HCT116 (cell line): ENCODE results near the gene ZFP92. TPM values are rescaled to one million over a fixed set of nuclear protein-coding genes. Genes with fewer than 3 reads are reported as not detected.

Experiments used
- ATAC-seq: fragments of 200-7000 bp; cut with Tn5 transposase; 2 replicates; pipeline ENCODE4 v1.9.1; 2020; ENCODE audit warnings: mild to moderate bottlenecking, moderate library complexity
- BruUV-seq: library from RNA; stranded (reverse); fragments of 400-500 nt; replicated peaks from 2 replicates; lab custom pipeline; 2021; lab: Mats Ljungman, UMichigan
- CTCF ChIA-PET: fragments of 300-600 bp; sonication (Branson Sonifier 250); formaldehyde crosslinking; loops from one replicate; lab custom pipeline; 2021; ENCODE audit warnings: antibody characterized with exemption; lab: Charles Lee
- POLR2A ChIA-PET: fragments of 300-600, 350-600 bp; sonication (Branson Sonifier 250); formaldehyde crosslinking; loops from one replicate; lab custom pipeline; 2021; ENCODE audit warnings: antibody characterized with exemption; lab: Charles Lee
- RAD21 ChIA-PET, 2 experiments: fragments of 300-600 bp; sonication (Branson Sonifier 250); formaldehyde crosslinking; loops; one replicate each; lab custom pipeline; 2023; ENCODE audit warnings: low total read pairs in 2 of 2; ENCODE audit not compliant: uncharacterized antibody in 2 of 2, unreplicated experiment in 2 of 2, low non-redundant PET in 1 of 2; lab: Charles Lee
- DNase-seq: peaks from one replicate; pipeline ENCODE4 v3.0.0-alpha.2; 2010; ENCODE audit warnings: low read depth, low spot score
- H2AFZ ChIP-seq: fragments of 200-600 bp; shearing (Covaris generic), sonication (generic); 2 replicates; pipeline ENCODE4 v1.6.1; 2017; ENCODE audit warnings: low read depth, mixed run types, mixed read lengths, antibody characterized with exemption, low read length; ENCODE audit not compliant: poor library complexity, severe bottlenecking
- H3K27ac ChIP-seq: 2 replicates; pipeline ENCODE4 v1.5.1; 2012; ENCODE audit warnings: low read depth, low read length
- H3K27me3 ChIP-seq: fragments of 200-600 bp; sonication (generic); 2 replicates; pipeline ENCODE4 v1.6.1; 2016; ENCODE audit warnings: mixed run types, low read length, mixed read lengths; ENCODE audit not compliant: insufficient read depth
- H3K36me3 ChIP-seq, 2 experiments: fragments of 200-500 bp in 1 of 2; fragments of 200-600 bp in 1 of 2; sonication (Bioruptor generic) in 1 of 2; sonication (generic) in 1 of 2; 2 replicates each; pipeline versions ENCODE4 v1.5.1 to v1.6.1; 2014 to 2016; ENCODE audit warnings: low read length in 2 of 2, inconsistent platforms in 1 of 2, mixed read lengths in 1 of 2, mixed run types in 1 of 2; ENCODE audit not compliant: insufficient read depth in 2 of 2, control insufficient read depth in 1 of 2
- H3K4me1 ChIP-seq, 2 experiments: fragments of 200-600 bp in 1 of 2; sonication (generic) in 1 of 2; 2 replicates each; pipeline versions ENCODE4 v1.5.1 to v1.6.1; 2012 to 2017; ENCODE audit warnings: low read length in 2 of 2, inconsistent platforms in 1 of 2, mild to moderate bottlenecking in 1 of 2, mixed read lengths in 1 of 2, mixed run types in 1 of 2, moderate library complexity in 1 of 2; ENCODE audit not compliant: insufficient read depth in 2 of 2, control insufficient read depth in 1 of 2
- H3K4me2 ChIP-seq: fragments of 200-600 bp; sonication (generic); 2 replicates; pipeline ENCODE4 v1.6.1; 2017; ENCODE audit warnings: mixed run types, low read length, mixed read lengths
- H3K4me3 ChIP-seq, 2 experiments: fragments of 200-600 bp in 1 of 2; sonication (generic) in 1 of 2; replicated peaks in 1 of 2; 2 replicates each; pipeline ENCODE4 v1.5.1; 2011 to 2016; ENCODE audit warnings: low read length in 2 of 2, control low read depth in 1 of 2, low read depth in 1 of 2, mild to moderate bottlenecking in 1 of 2, mixed read lengths in 1 of 2, mixed run types in 1 of 2
- H3K79me2 ChIP-seq: fragments of 200-600 bp; sonication (generic); 2 replicates; pipeline ENCODE4 v1.6.1; 2017; ENCODE audit warnings: mild to moderate bottlenecking, mixed run types, low read length, moderate library complexity, mixed read lengths; ENCODE audit not compliant: insufficient read depth
- H3K9ac ChIP-seq: fragments of 200-600 bp; sonication (generic); 2 replicates; pipeline ENCODE4 v1.6.1; 2016; ENCODE audit warnings: low read length, mixed read lengths
- H3K9me2 ChIP-seq: fragments of 200-600 bp; sonication (generic), shearing (Covaris generic); 2 replicates; pipeline ENCODE4 v1.6.1; 2017; ENCODE audit warnings: mixed run types, mild to moderate bottlenecking, moderate library complexity; ENCODE audit not compliant: insufficient read depth
- H3K9me3 ChIP-seq, 2 experiments: fragments of 200-500 bp in 1 of 2; fragments of 200-600 bp in 1 of 2; sonication (Bioruptor generic) in 1 of 2; sonication (generic) in 1 of 2; 2 replicates each; pipeline ENCODE4 v1.6.1; 2014 to 2017; ENCODE audit warnings: low read length in 2 of 2, mixed read lengths in 2 of 2, inconsistent platforms in 1 of 2, low read depth in 1 of 2, mild to moderate bottlenecking in 1 of 2, mixed run types in 1 of 2, moderate library complexity in 1 of 2; ENCODE audit not compliant: control insufficient read depth in 1 of 2, insufficient read depth in 1 of 2
- H4K20me1 ChIP-seq: fragments of 200-600 bp; sonication (generic), shearing (Covaris generic); 2 replicates; pipeline ENCODE4 v1.6.1; 2017; ENCODE audit warnings: mixed run types, mild to moderate bottlenecking, moderate library complexity; ENCODE audit not compliant: insufficient read depth
- CBX3 ChIP-seq: IDR thresholded peaks from 2 replicates; pipeline ENCODE4 v1.6.1; 2012; ENCODE audit warnings: low read depth
- CEBPB ChIP-seq: IDR thresholded peaks from 2 replicates; pipeline ENCODE4 v1.6.1; 2012; ENCODE audit warnings: low read depth
- EGR1 ChIP-seq: IDR thresholded peaks from 2 replicates; pipeline ENCODE4 v1.6.1; 2012; ENCODE audit warnings: low read depth
- EZH2phosphoT487 ChIP-seq: fragments of 200-600 bp; IDR thresholded peaks from 2 replicates; pipeline ENCODE4 v1.6.1; 2018; ENCODE audit warnings: antibody characterized with exemption, borderline replicate concordance
- JUND ChIP-seq: IDR thresholded peaks from 2 replicates; pipeline ENCODE4 v1.6.1; 2012
- POLR2AphosphoS5 ChIP-seq: IDR thresholded peaks from 2 replicates; pipeline ENCODE4 v1.6.1; 2011; ENCODE audit warnings: mild to moderate bottlenecking, low read depth, low read length, moderate library complexity
- RAD21 ChIP-seq: IDR thresholded peaks from 2 replicates; pipeline ENCODE4 v1.6.1; 2012; ENCODE audit warnings: low read depth, mild to moderate bottlenecking
- REST ChIP-seq: IDR thresholded peaks from 2 replicates; pipeline ENCODE4 v1.6.1; 2012; ENCODE audit warnings: low read depth
- TCF7L2 ChIP-seq: IDR thresholded peaks from 2 replicates; pipeline ENCODE4 v1.7.0; 2011; ENCODE audit warnings: borderline replicate concordance, inconsistent platforms; ENCODE audit not compliant: insufficient read depth, insufficient read length; ENCODE audit errors: extremely low read depth
- YY1 ChIP-seq: IDR thresholded peaks from 2 replicates; pipeline ENCODE4 v1.6.1; 2011; ENCODE audit warnings: low read length, low read depth, moderate library complexity, mild to moderate bottlenecking; ENCODE audit not compliant: insufficient replicate concordance; ENCODE audit errors: extremely low read depth
- ZNF274 ChIP-seq: fragments of 200-500 bp; sonication (Bioruptor generic); IDR thresholded peaks from 2 replicates; pipeline ENCODE4 v1.6.1; 2014; ENCODE audit warnings: mild to moderate bottlenecking, low read depth, low read length, inconsistent platforms
- intact Hi-C: fragments of 100-400 bp; cut with micrococcal nuclease; formaldehyde crosslinking; loops from 2 replicates; pipeline ENCODE4 v1.10.0; 2022
- total RNA-seq: library from RNA; stranded (reverse); gene quantifications from one replicate; pipeline ENCODE4 v1.2.1, GENCODE V29; 2021; ENCODE audit not compliant: unreplicated experiment
- TF ChIP-seq, protein P1 (sequence below): IDR thresholded peaks from 2 replicates; pipeline ENCODE4 v1.6.1; 2012

The ZFP92 gene
- total RNA-seq, 1 experiment from 2014 or later = not detected

DNA sequence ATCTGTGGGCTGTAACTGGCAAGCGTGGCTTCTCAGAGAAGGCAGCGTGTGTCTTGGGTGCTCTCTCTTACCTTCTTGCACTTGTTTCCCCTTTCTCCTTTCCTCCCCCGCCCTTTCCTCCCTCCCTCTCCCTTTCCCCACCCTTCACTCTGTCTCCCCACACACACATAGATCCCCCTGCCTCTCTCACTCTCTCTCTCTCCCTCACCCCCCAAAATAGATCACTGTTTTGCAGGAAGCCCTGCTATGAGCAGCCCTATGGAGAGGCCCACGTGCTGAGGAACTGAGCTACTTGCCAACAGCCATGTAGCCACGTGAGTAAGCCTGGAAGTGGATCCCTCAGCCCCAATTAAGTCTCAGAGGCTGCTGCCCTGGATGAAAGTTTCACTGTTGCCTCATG lies 5.8 kb upstream of the ZFP92 start:
- Histone ChIP-seq H3K27me3 (no peaks in the 10 kb centered on the region), H3K27ac (no peak overlapping the region), H3K9ac (no peak overlapping the region), H3K79me2 (no peaks in the 10 kb centered on the region), H3K4me3 (no peak overlapping the region), H2AFZ (no peak overlapping the region), H3K4me2 (no peak overlapping the region), H4K20me1 (no peaks in the 10 kb centered on the region), H3K36me3 (no peaks in the 10 kb centered on the region), H3K9me2 (no peaks in the 10 kb centered on the region), H3K9me3 (no peaks in the 10 kb centered on the region), H3K4me1 (no peaks in the 10 kb centered on the region)
- TF ChIP-seq POLR2AphosphoS5 (no peak), EZH2phosphoT487 (no peak), TCF7L2 (no peak), CEBPB (no peak), JUND (no peak), EGR1 (no peak), REST (no peak), ZNF274 (no peak), RAD21 (no peak), CBX3 (no peak), YY1 (no peak)
- TF ChIP-seq, protein P1, sequence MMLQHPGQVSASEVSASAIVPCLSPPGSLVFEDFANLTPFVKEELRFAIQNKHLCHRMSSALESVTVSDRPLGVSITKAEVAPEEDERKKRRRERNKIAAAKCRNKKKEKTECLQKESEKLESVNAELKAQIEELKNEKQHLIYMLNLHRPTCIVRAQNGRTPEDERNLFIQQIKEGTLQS = no peak
- ChIA-PET CTCF (no interaction called here), RAD21 (no interaction called here), POLR2A (no interaction called here)
- DNase-seq (no peak), ATAC-seq (no peak)
- no TSS peak for BruUV-seq
- intact Hi-C loops = no loop called here
